Activated naive CD8-positive, alpha-beta T cell treated with anti-CD3 and anti-CD28 coated beads, Interleukin-2, amount 10 ng/mL, durations not matched to agents 7 days and 5 days (primary cell): ENCODE measurements around the gene SEC23B. TPM values are rescaled to one million over a fixed set of nuclear protein-coding genes. Genes with fewer than 3 reads are reported as not detected.

ENCODE experiments used
- ATAC-seq: fragments of 150-1000 bp; cut with Tn5 transposase; one replicate; pipeline ENCODE4 v1.10.0; 2021; ENCODE audit warnings: low read depth, moderate library complexity
- POLR2A ChIA-PET: fragments of 350-600 bp; sonication (Branson Sonifier 250); formaldehyde crosslinking; loops from one replicate; lab custom pipeline; 2021; ENCODE audit warnings: antibody characterized with exemption; lab: Charles Lee
- DNase-seq: peaks from one replicate; pipeline ENCODE4 v3.0.0; 2021
- H3K27ac Mint-ChIP-seq: one replicate; pipeline ENCODE4 v1.8.0; 2022; ENCODE audit warnings: mild to moderate bottlenecking, mixed read lengths
- H3K27me3 Mint-ChIP-seq: one replicate; pipeline ENCODE4 v1.8.0; 2022; ENCODE audit warnings: mild to moderate bottlenecking, moderate library complexity, mixed read lengths
- H3K36me3 Mint-ChIP-seq: one replicate; pipeline ENCODE4 v1.8.0; 2021; ENCODE audit warnings: mild to moderate bottlenecking, mixed read lengths
- H3K4me1 Mint-ChIP-seq: one replicate; pipeline ENCODE4 v1.8.0; 2021; ENCODE audit warnings: mixed read lengths
- H3K4me3 Mint-ChIP-seq: one replicate; pipeline ENCODE4 v1.8.0; 2022; ENCODE audit warnings: mild to moderate bottlenecking, moderate library complexity, mixed read lengths
- H3K9me3 Mint-ChIP-seq: one replicate; pipeline ENCODE4 v1.8.0; 2021; ENCODE audit warnings: mixed read lengths
- microRNA-seq: library from miRNA; unstranded; fragments of <30 nt; microRNA quantifications from one replicate; pipeline ENCODE4 v1.2.0, GENCODE V29; 2022
- total RNA-seq, 2 experiments: library from RNA; stranded (reverse); gene quantifications; one replicate each; pipeline ENCODE4 v1.2.3, GENCODE V29; 2021

The SEC23B gene
- total RNA-seq, 2 experiments from 2014 or later, result 64.0 to 65.0 TPM

GRCh38 chr20:18577942-18578341 lies 70.2 kb downstream of the SEC23B start:
- no peak for ATAC-seq
- Mint-ChIP-seq H3K4me1 (peaks cover 4% of the 10 kb centered on the region), H3K4me3 (no peak overlapping the region), H3K9me3 (no peaks in the 10 kb centered on the region), H3K36me3 (no peaks in the 10 kb centered on the region), H3K27me3 (peaks cover 2% of the 10 kb centered on the region), H3K27ac (no peak overlapping the region)
- DNase-seq, result no peak
- POLR2A ChIA-PET, result no interaction called here

DNA sequence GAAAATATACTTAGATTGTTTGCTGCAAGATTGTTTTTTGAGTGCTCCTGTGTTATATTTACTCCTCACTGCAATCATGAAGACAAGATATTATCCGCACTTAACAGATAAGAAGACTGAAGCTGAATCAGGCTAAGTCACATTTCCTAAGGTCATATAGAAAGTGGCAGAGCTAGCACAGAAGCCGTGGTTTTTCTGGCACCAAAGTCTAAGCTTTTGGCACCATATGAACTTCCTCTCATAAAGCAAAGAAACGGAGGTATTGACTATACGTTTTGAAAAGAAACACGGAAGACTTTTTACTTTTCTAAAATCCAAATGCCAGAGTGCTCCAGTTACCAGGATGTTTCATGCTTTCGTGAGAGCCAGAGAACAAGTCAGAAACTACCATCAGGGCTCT lies 70.8 kb downstream of the SEC23B start:
- peaks cover 2% of the 10 kb centered on the region for H3K27me3 Mint-ChIP-seq
- DNase-seq (no peak), ATAC-seq (no peak)
- no peak overlapping the region for H3K4me3 Mint-ChIP-seq
- no peaks in the 10 kb centered on the region for H3K36me3 Mint-ChIP-seq
- H3K27ac Mint-ChIP-seq, result no peak overlapping the region
- H3K4me1 Mint-ChIP-seq, result peaks cover 4% of the 10 kb centered on the region
- POLR2A ChIA-PET, result no interaction called here
- H3K9me3 Mint-ChIP-seq, result no peaks in the 10 kb centered on the region

DNA sequence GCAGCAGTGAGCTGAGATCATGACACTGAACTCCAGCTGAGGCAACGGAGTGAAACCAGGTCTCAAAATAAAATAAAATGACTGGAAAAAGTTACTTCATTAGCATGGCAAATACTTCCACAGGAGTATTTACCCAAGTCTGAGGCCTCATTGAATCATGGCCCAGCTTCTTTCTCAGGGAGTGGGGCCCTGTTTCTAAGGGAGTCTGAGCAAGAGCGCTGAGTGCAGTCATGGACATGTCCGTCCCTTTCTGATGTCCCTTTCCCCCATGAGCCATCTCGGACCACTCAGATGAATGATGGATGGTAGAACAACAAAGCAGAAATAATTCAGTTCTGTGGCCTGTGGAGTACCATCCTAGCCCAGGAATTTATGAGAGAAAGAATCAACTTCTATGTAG lies 72.3 kb downstream of the SEC23B start:
- POLR2A ChIA-PET, result no interaction called here
- H3K9me3 Mint-ChIP-seq, result no peaks in the 10 kb centered on the region
- H3K27ac Mint-ChIP-seq, result no peak overlapping the region
- ATAC-seq, result no peak
- no peak for DNase-seq
- H3K4me3 Mint-ChIP-seq, result no peak overlapping the region
- H3K36me3 Mint-ChIP-seq, result no peaks in the 10 kb centered on the region
- H3K27me3 Mint-ChIP-seq, result peaks cover 8% of the 10 kb centered on the region
- peaks cover 4% of the 10 kb centered on the region for H3K4me1 Mint-ChIP-seq

DNA sequence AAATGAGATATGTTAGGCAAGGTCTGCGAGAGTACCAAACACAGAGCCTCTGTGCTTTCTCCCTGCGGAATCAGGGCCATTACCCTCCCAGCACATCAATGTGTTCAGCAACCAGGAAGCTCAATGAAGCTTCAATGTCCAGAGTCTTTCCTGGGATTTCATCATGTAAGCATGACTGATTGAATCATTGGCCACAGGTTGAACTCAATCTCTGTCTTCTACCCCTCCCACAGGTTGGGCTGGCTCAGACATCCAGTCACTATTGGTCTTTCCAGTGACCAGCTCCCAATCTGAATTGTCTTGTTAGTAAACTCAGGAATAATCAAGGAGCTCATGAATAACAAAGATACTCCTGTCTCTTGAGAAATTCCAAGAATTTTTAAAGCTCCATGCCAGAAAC lies 77.4 kb downstream of the SEC23B start:
- H3K9me3 Mint-ChIP-seq, result no peaks in the 10 kb centered on the region
- POLR2A ChIA-PET, result no interaction called here
- peaks cover 8% of the 10 kb centered on the region for H3K27me3 Mint-ChIP-seq
- no peak for DNase-seq
- H3K27ac Mint-ChIP-seq, result no peak overlapping the region
- no peaks in the 10 kb centered on the region for H3K36me3 Mint-ChIP-seq
- no peak overlapping the region for H3K4me3 Mint-ChIP-seq
- no peak for ATAC-seq
- H3K4me1 Mint-ChIP-seq, result peaks cover 19% of the 10 kb centered on the region

GRCh38 chr20:18587665-18588573 lies 80.2 kb downstream of the SEC23B start, which contains the start of gene DTD1:
Gene DTD1 (plus strand): TSS chr20:18588054. CDS start chr20:18588073, 19 bp downstream.
- DNase-seq, result peak; percentile 92
- Mint-ChIP-seq H3K27me3 (peaks cover 6% of the 10 kb centered on the region), H3K4me1 (peaks cover 19% of the 10 kb centered on the region), H3K27ac (peak within 1 kb of the TSS; percentile 79), H3K4me3 (peak within 1 kb of the TSS; percentile 93), H3K9me3 (no peaks in the 10 kb centered on the region), H3K36me3 (no peaks in the 10 kb centered on the region)
- POLR2A ChIA-PET, result interaction anchor here (0.6 to 1.5 kb wide), 2 partner anchors 81 to 1425 kb away, joined by 3 to 4 read pairs; partner anchors contain the start of gene SEC23B
- peak; percentile 86 for ATAC-seq

DNA sequence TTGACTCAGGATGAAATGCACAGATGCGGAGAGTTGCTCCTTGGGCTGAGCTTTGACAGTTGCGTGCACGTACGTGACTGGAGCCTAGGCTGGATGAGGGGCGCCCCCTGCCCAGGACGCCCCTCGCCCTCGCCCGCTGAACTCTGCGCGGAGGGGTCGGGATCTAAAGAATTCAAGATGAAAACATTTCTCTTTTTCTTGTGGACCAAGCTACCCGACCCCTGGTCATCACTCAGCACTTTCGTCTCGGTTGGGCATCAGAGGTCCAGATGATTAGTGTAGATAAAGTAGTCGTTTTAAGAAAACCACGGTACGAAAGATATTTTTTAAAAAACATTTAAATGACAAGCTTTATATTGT lies 80.8 kb downstream of the SEC23B start:
- H3K9me3 Mint-ChIP-seq, result no peaks in the 10 kb centered on the region
- H3K4me1 Mint-ChIP-seq, result peaks cover 19% of the 10 kb centered on the region
- DNase-seq (peak; percentile 36), ATAC-seq (no peak)
- H3K27me3 Mint-ChIP-seq, result peaks cover 6% of the 10 kb centered on the region
- peak overlapping the region; percentile 80 for H3K4me3 Mint-ChIP-seq
- H3K27ac Mint-ChIP-seq, result peak overlapping the region; percentile 79
- POLR2A ChIA-PET, result interaction anchor here (0.6 to 1.5 kb wide), 3 partner anchors 23 to 1424 kb away, joined by 3 to 4 read pairs (median 3); partner anchors contain the start of gene SEC23B
- H3K36me3 Mint-ChIP-seq, result no peaks in the 10 kb centered on the region

DNA sequence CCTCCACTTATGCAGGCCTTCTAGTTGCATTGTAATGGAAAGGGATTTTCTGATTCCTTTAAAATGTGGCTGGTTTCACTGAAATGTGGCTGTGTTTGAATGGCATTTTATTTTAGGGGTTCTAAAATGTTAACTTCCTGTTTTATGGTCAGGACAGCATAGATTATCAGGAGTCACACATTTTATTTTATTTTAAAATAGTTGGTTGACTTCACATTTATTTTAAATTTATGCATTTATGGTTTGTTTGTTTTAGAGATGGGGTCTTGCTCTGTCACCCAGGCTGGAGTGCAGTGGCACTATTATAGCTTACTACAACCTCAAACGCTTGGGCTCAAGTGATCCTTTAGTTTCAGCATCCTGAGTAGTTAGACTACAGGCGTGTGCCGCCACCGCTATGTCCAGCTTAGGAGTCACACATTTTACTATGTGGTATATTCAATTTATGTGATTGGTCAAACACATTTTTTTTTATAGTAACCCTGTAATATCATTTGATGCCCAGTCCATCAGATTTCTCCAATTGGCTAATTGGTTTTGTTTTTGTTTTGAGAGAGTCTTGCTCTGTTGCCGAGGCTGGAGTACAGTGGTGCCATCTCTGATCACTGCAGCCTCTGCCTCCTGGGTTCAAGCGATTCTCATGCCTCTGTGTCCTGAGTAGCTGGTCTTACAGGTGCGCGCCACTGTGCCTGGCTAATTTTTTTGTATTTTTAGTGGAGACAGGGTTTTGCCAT lies 82.4 kb downstream of the SEC23B start:
- Mint-ChIP-seq H3K4me1 (peaks cover 19% of the 10 kb centered on the region), H3K27me3 (no peaks in the 10 kb centered on the region), H3K9me3 (no peaks in the 10 kb centered on the region), H3K4me3 (peak overlapping the region; percentile 44), H3K27ac (no peak overlapping the region), H3K36me3 (peaks cover 3% of the 10 kb centered on the region)
- POLR2A ChIA-PET, result no interaction called here
- ATAC-seq (no peak), DNase-seq (no peak)

GRCh38 chr20:18596270-18596669 lies 88.5 kb downstream of the SEC23B start:
- DNase-seq (no peak), ATAC-seq (no peak)
- no peaks in the 10 kb centered on the region for H3K4me1 Mint-ChIP-seq
- H3K27ac Mint-ChIP-seq, result no peak overlapping the region
- H3K9me3 Mint-ChIP-seq, result no peaks in the 10 kb centered on the region
- H3K4me3 Mint-ChIP-seq, result no peak overlapping the region
- no peaks in the 10 kb centered on the region for H3K27me3 Mint-ChIP-seq
- POLR2A ChIA-PET, result no interaction called here
- peaks cover 20% of the 10 kb centered on the region for H3K36me3 Mint-ChIP-seq

DNA sequence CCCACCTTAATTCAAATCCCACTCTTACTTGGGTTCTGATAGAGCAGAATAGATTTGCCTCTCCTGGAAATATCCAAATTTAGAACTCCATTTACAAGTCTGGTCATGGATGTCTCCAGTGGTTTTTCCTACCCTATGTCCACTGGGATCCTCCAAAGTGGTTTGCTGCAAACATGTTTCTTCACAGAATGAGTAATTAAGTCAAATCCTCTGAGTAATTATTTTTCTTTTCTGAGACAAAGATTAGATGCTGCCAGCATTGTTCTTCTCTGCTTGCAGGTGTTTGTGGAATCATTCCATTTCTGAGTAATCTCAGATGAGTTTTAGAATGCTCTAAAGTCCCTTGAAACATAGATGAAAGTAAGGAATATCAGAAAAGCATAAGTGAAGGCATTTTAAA lies 102.0 kb downstream of the SEC23B start:
- ATAC-seq, result no peak
- Mint-ChIP-seq H3K27ac (no peak overlapping the region), H3K36me3 (no peaks in the 10 kb centered on the region), H3K4me3 (no peak overlapping the region), H3K4me1 (peaks cover 3% of the 10 kb centered on the region), H3K9me3 (no peaks in the 10 kb centered on the region), H3K27me3 (no peaks in the 10 kb centered on the region)
- DNase-seq, result no peak
- POLR2A ChIA-PET, result no interaction called here

Small RNA genes lying within 50 kb of the gene (microRNA-seq; reads per million reads assigned to microRNA genes)
- not detected for gene MIR3192

Other genes starting within 250 kb of the SEC23B start
- 1 to 10 TPM; 9.2 TPM for gene ZNF133, start 219.4 kb upstream of the SEC23B start, total RNA-seq
- 1 to 10 TPM; 1.8 to 2.2 TPM for gene DZANK1, start 40.9 kb upstream of the SEC23B start, total RNA-seq
- 1 to 10 TPM; 8.3 to 8.5 TPM for gene POLR3F, start 40.5 kb upstream of the SEC23B start, total RNA-seq
- 10 to 100 TPM; 13.9 to 15.2 TPM for gene RBBP9, start 10.7 kb upstream of the SEC23B start, total RNA-seq
- 10 to 100 TPM; 59.1 to 62.4 TPM for gene SMIM26, start 59.5 kb downstream of the SEC23B start, total RNA-seq
- gene DTD1, start 80.1 kb downstream of the SEC23B start, total RNA-seq, result 10 to 100 TPM; 18.7 to 22.4 TPM